AG04450 (cell line): ENCODE measurements around the gene NDNF. TPM values are rescaled to one million over a fixed set of nuclear protein-coding genes. Genes with fewer than 3 reads are reported as not detected.
A peak's percentile ranks its signal among the peaks of the same experiment; 100 is the strongest.

Experiments
- CTCF ChIA-PET: fragments of 300-600, 350-600 bp; formaldehyde crosslinking; extraction: SDS; loops from one replicate; lab custom pipeline; 2022; ENCODE audit warnings: antibody characterized with exemption, inconsistent platforms; lab: Charles Lee
- POLR2A ChIA-PET: fragments of 350-600 bp; formaldehyde crosslinking; extraction: SDS; loops from one replicate; lab custom pipeline; 2021; ENCODE audit warnings: antibody characterized with exemption, inconsistent platforms; lab: Yijun Ruan, JAX
- DNase-seq: peaks from one replicate; pipeline ENCODE4 v3.0.0-alpha.2; 2011; ENCODE audit warnings: low read depth, low spot score
- H3K27ac ChIP-seq: one replicate; pipeline ENCODE4 v1.5.1; 2012; ENCODE audit warnings: low read depth, low read length, control low read depth
- H3K27me3 ChIP-seq: one replicate; pipeline ENCODE4 v1.6.0; 2012; ENCODE audit warnings: low read length; ENCODE audit not compliant: control insufficient read depth, insufficient read depth
- H3K4me3 ChIP-seq: 2 replicates; pipeline ENCODE4 v1.5.1; 2011; ENCODE audit warnings: mild to moderate bottlenecking, low read depth, low read length, control low read depth
- H3K9me3 ChIP-seq: 2 replicates; pipeline ENCODE4 v1.5.1; 2012; ENCODE audit warnings: low read length; ENCODE audit not compliant: control insufficient read depth, insufficient read depth
- polyA plus RNA-seq: library from polyadenylated mRNA; depleted of rRNA; stranded (reverse); fragments of >200 nt; gene quantifications from 2 replicates; pipeline ENCODE4 v1.2.3, GENCODE V29; 2011
- TF ChIP-seq, protein P1 (sequence below): IDR thresholded peaks from 2 replicates; pipeline ENCODE4 v1.5.1; 2011; ENCODE audit warnings: low read depth, low read length, control low read depth, inconsistent platforms

Gene NDNF
- polyA plus RNA-seq, 1 experiment: not detected

DNA sequence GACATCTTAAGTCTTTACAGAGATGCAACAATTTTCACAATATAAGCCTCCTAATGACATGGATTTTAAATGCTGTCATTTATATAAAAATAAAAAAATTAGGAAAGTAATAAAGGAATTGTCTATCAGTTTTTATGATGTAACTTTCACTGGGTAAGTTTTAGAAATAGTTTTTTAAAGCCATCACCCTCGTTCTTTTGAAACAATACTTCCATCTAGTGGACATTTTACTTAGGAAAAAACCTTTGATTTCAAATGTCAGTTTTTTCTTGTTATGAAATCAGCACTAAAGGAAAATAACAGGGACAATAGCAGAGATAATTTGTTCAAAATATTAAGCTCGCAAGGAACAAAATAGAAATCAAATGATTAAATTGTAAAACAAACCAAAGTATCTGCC is 24.3 kb upstream of the NDNF start:
- no peaks in the 10 kb centered on the region for H3K27me3 ChIP-seq
- no peak overlapping the region for H3K27ac ChIP-seq
- CTCF ChIA-PET: interaction anchor here (0.5 to 1.2 kb wide), 9 partner anchors 935 to 1028 kb away, joined by 3 to 9 read pairs (median 3); no protein-coding TSS in a partner anchor

DNA sequence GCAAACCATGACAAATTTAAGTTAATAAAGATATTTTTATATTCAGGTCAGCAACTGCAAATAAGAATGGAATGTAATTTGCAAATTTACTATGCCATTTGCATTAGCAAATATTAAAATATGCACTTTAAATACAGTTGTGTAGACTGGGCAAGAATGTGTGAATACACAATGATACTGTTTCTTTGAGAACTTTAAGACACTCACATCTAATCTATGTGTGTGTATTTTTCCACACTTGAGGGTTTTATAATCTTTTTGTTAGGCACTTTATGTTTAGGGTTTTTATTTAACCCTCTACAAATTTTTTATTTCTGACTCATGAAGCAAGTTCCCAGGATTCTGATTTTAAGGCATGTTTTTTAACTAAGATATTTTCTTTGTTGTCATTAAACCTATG is 23.9 kb upstream of the NDNF start:
- DNase-seq: no peak
- ChIA-PET POLR2A (no interaction called here), CTCF (interaction anchor here (1.0 to 1.6 kb wide), 4 partner anchors 939 to 1027 kb away, joined by 3 to 16 read pairs (median 4); no protein-coding TSS in a partner anchor)
- no peak overlapping the region for H3K4me3 ChIP-seq
- H3K27me3 ChIP-seq: no peaks in the 10 kb centered on the region
- H3K27ac ChIP-seq: no peak overlapping the region
- no peaks in the 10 kb centered on the region for H3K9me3 ChIP-seq
- TF ChIP-seq, protein P1, sequence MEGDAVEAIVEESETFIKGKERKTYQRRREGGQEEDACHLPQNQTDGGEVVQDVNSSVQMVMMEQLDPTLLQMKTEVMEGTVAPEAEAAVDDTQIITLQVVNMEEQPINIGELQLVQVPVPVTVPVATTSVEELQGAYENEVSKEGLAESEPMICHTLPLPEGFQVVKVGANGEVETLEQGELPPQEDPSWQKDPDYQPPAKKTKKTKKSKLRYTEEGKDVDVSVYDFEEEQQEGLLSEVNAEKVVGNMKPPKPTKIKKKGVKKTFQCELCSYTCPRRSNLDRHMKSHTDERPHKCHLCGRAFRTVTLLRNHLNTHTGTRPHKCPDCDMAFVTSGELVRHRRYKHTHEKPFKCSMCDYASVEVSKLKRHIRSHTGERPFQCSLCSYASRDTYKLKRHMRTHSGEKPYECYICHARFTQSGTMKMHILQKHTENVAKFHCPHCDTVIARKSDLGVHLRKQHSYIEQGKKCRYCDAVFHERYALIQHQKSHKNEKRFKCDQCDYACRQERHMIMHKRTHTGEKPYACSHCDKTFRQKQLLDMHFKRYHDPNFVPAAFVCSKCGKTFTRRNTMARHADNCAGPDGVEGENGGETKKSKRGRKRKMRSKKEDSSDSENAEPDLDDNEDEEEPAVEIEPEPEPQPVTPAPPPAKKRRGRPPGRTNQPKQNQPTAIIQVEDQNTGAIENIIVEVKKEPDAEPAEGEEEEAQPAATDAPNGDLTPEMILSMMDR: no peak

More for the DNA sequence above, 24.3 kb upstream of the NDNF start:
- peak; percentile 3 for DNase-seq
- Histone ChIP-seq H3K4me3 (no peak overlapping the region), H3K9me3 (no peaks in the 10 kb centered on the region)
- TF ChIP-seq, protein P1: peak; percentile 59
- POLR2A ChIA-PET: no interaction called here

DNA sequence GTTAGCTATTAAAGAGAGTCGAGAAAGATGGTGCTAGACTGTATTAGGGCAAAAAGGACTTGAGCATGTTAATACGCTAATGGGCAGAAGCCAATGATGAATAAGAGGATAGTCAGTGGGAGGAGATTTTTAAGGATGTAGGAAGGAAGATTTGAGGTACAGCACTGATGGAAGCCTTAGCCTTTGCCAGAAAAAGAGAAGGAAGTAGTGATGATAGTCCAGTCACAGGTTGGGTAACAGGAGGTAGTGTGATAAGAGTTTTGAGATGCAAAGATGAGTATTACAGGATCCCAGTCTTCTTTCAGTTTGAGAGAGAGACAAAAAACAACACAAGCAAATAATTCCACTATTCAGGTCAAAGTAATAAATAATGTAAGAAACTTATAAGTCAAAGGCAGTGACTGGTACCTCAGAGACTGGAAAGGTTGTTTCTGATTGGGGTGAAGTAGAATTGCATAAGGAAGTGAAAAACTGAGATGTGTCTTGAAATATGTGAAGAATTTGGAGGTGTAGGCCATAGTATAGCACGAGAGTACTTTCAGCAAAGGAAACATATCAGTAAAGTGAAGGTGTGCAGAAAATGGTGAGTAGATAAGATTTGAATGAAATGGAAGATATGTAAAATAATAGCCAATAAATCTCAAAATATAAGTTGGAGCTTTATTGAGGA is 22.1 kb upstream of the NDNF start:
- Histone ChIP-seq H3K27ac (no peak overlapping the region), H3K27me3 (no peaks in the 10 kb centered on the region), H3K9me3 (no peaks in the 10 kb centered on the region), H3K4me3 (no peak overlapping the region)
- DNase-seq: no peak
- TF ChIP-seq, protein P1: no peak
- POLR2A ChIA-PET: no interaction called here
- CTCF ChIA-PET: interaction anchor here (1.2 to 1.6 kb wide), 2 partner anchors 377 to 940 kb away, joined by 3 to 16 read pairs; no protein-coding TSS in a partner anchor

DNA sequence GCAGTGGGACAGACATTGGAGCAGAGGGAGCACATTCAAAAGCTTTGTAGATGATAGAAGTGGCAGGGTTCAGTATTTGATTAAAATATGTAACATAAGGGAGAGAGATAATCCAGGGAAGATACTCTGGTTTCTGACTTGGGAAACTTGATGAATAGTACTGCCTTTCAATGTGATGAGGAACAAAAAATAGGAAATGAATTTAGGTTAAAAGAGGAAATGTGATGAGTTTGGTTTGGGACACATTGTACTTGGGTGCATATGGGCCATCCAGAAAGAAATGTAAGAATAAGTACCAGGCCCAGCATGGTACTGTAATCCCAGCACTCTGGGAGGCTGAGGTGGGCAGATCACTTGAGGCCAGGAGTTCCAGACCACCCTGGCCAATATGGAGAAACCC is 20.9 kb upstream of the NDNF start:
- ChIA-PET CTCF (no interaction called here), POLR2A (no interaction called here)
- TF ChIP-seq, protein P1: no peak
- DNase-seq: no peak
- no peaks in the 10 kb centered on the region for H3K9me3 ChIP-seq
- no peaks in the 10 kb centered on the region for H3K27me3 ChIP-seq
- H3K27ac ChIP-seq: no peak overlapping the region
- no peak overlapping the region for H3K4me3 ChIP-seq

DNA sequence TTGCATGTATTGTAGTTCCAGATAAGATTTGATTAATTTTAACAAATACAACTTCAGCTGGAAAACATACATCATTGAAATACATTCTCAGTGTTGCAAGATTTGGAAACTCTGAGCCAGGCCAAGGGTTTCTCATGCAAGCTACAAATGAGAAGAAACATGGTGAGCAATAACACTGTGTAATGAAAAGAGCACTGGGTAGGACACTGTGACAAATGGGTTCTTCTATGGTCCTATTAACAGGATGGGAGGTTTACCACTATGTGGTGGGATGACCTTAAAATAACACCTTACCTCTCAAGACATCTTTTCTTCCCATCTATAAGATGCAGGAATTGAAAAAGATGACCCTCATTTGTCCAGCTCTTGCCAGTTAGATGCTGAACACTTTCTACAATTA is 19.6 kb upstream of the NDNF start:
- Histone ChIP-seq H3K4me3 (no peak overlapping the region), H3K27ac (no peak overlapping the region), H3K27me3 (no peaks in the 10 kb centered on the region), H3K9me3 (no peaks in the 10 kb centered on the region)
- ChIA-PET POLR2A (no interaction called here), CTCF (no interaction called here)
- no peak for DNase-seq
- TF ChIP-seq, protein P1: no peak
